ENCODE measurements around the gene MLH1.

DNA sequence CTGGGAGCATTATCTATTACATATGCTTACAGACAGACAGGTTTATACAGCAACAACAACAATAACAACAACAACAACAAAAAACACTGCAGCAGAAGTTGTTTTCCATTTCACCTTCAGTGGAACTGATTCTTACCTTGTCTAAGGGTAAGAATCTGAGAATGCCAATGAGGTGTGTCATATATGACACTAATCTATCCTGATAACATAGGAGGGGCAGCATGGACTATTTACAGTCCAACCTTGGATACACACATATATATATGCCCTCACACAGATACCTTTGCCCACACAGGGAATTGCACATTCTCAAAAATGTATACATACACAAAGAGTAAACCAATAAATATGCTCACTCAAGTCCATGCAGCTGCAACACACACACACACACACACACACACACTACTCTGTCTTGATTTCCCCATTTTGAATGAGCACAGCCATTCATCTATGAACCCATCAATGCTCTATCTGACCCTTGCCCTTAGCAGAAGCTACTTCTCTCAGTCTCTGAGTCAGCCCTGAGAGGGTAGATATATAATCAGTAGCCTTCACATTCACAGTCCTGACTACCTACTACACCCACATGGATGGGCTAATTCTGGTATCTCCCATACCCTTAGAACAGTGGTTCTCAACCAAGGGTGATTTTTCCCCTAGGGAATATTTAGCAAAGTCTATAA is 38.7 kb upstream of the MLH1 start:
- no peak for TF ChIP-seq TP53 (CRISPR knock-in tag; IDR thresholded peaks at IDR 0.05)
- TF ChIP-seq, protein P1, sequence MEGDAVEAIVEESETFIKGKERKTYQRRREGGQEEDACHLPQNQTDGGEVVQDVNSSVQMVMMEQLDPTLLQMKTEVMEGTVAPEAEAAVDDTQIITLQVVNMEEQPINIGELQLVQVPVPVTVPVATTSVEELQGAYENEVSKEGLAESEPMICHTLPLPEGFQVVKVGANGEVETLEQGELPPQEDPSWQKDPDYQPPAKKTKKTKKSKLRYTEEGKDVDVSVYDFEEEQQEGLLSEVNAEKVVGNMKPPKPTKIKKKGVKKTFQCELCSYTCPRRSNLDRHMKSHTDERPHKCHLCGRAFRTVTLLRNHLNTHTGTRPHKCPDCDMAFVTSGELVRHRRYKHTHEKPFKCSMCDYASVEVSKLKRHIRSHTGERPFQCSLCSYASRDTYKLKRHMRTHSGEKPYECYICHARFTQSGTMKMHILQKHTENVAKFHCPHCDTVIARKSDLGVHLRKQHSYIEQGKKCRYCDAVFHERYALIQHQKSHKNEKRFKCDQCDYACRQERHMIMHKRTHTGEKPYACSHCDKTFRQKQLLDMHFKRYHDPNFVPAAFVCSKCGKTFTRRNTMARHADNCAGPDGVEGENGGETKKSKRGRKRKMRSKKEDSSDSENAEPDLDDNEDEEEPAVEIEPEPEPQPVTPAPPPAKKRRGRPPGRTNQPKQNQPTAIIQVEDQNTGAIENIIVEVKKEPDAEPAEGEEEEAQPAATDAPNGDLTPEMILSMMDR (IDR thresholded peaks at IDR 0.05) = no peak
- TF ChIP-seq, protein P2, sequence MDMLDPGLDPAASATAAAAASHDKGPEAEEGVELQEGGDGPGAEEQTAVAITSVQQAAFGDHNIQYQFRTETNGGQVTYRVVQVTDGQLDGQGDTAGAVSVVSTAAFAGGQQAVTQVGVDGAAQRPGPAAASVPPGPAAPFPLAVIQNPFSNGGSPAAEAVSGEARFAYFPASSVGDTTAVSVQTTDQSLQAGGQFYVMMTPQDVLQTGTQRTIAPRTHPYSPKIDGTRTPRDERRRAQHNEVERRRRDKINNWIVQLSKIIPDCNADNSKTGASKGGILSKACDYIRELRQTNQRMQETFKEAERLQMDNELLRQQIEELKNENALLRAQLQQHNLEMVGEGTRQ (CRISPR knock-in tag; IDR thresholded peaks at IDR 0.05) = no peak
- TF ChIP-seq FOXP1 (CRISPR knock-in tag; IDR thresholded peaks at IDR 0.05; ENCODE audit: borderline replicate concordance) = no peak
- no peak for TF ChIP-seq ETV6 (CRISPR knock-in tag; IDR thresholded peaks at IDR 0.05)

All from WTC11 (cell line).